NCI-H1694 (cell line): ENCODE measurements around the gene MEAK7.

ENCODE experiments used
- DNase-seq: peaks from one replicate; lab custom pipeline; 2025; lab: John Stamatoyannopoulos, UW

MEAK7 gene

DNA sequence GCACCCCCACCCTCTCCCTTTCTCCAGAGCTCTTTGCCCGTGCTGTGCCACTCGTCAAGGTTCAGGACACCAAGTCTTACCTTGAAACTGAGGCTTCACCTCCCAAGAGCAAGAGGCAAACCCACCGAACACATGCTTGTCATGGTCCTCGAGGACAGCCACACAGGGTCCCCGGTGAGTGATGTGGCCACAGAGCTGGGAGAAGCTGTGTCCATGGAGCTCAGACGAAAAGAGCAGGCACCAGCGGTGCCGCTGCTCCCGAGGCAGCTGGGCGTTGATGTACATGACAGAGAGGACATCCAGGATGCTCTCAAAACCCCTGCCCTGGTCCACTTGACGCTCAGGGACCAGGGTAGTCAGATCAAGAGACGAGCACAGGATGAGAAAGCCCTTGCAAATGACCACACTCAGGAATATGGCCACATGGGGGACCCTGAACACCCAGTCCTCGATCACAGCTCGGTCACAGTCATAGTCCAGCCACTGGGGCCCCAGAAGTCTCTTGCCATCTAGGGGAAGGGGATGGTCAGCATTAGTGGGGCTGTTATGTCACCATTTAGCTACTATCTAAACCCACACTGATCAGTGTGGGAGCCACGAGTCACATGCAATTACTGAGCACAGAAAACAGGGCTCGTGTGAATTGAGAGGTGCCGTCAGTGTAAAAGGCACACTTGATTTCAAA, 17.8 kb downstream of the MEAK7 start:
- no peak for DNase-seq

DNA sequence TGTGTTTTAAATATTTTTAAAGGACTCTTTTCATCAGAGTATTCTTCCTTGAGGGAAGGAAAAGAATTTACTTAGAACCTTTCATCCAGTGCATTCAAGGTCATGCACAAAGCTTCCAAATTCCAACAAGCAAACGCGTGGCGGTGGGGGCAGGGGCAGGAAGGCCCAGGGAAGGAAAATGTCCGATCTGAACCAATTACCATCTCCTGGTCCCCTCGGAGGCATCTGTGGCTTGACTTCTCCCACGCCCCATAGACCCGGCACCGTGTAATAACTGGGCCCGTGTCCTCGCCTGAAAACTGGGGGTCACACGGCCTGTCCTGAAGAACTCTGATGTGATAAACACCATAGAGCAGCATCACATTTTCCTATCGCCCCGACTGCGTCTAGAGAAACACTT, 18.3 kb downstream of the MEAK7 start:
- no peak for DNase-seq

DNA sequence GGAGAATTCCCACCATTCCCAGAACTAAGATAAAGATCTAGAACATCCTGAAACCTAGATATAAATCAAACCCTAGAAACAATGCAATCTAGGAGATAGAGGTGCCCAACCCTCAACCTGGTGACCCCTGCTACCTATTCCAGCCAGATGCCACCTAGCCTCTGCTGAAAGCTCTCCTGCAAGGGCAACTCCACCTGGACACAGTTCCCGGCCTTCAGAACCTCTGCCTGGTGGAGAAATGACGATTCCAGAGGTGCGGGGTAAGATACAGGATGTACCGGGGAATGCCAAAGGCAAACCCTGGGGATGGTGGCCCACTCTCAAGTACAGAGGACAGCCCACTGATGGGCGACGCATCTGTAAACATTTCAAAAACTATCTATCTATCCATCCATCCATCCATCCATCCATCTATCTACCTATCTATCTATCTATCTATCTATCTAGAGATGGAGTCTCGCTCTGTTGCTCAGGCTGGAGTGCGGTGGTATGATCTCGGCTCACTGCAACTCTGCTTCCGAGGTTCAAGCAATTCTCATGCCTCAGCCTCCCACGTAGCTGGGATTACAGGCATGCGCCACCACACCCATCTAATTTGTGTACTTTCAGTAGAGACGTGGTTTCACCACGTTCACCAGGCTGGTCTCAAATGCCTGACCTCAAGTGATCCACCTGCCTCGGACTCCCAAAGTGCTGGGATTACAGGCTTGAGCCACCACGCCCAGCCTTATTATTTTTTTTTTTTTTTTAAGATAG, 19.0 kb downstream of the MEAK7 start:
- no peak for DNase-seq

DNA sequence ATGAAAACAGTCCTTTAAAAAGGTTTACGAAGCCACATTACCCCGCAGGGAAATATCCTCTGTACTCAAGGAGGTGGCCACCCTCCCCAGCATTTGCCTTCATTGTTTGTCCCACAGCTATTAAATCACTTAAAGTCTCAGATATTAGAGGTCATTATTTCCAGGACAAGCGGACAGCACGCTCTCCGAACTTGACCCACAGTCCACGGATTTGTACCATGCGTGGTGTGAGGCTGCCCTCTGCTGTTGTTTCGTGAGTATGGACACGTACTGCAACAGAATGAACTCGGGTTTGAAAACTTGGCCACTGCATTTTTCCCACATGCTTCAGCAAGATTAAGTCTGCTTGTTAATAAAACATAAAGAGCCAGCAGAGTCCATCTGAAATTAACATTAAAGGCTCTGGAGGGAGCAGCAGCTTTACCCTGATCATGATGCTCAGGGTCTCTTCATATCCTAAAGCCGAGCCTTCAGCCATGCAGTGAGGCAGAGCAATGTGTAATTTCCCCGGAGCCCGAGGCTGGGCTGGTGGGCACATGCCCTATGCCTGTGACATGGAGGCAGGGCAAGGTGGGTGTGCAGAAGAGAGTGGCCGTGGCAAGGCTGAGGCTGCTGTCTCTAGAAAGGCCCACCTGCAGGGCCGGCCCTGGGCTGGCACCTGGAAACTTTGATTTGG, 19.7 kb downstream of the MEAK7 start:
- no peak for DNase-seq

DNA sequence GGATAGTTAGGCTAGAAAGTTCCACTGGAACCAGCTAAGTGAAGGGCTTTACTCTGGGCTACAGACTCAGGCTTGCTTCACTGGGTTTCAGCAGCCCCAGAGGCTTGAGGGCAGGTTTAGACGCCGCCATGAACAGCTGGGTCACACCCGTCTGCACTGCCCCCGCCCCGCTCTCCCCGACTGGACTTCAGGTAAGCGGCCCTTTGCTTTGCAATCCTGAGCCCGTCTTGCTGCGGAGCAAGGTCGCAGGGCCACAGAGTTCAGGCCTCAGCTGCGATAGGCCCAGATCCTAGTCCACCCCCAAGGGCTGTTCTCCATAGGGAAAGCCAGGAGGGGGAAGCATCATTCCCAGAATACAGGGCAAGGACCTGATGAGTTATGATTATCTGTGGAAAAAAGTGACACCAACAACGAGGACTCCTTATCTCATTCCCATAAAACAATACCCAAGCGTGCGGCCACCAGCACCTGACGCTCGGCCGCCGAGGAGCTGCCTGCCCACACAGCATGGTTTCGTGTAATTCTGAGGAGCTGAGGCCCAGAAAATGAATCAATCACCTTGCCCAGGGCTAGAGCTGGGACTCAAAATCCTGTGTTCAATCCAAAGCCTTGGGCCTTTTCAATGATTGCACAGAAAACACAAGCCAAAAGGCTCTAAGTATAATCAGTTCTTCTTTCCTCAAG, 20.4 kb downstream of the MEAK7 start:
- no peak for DNase-seq

DNA sequence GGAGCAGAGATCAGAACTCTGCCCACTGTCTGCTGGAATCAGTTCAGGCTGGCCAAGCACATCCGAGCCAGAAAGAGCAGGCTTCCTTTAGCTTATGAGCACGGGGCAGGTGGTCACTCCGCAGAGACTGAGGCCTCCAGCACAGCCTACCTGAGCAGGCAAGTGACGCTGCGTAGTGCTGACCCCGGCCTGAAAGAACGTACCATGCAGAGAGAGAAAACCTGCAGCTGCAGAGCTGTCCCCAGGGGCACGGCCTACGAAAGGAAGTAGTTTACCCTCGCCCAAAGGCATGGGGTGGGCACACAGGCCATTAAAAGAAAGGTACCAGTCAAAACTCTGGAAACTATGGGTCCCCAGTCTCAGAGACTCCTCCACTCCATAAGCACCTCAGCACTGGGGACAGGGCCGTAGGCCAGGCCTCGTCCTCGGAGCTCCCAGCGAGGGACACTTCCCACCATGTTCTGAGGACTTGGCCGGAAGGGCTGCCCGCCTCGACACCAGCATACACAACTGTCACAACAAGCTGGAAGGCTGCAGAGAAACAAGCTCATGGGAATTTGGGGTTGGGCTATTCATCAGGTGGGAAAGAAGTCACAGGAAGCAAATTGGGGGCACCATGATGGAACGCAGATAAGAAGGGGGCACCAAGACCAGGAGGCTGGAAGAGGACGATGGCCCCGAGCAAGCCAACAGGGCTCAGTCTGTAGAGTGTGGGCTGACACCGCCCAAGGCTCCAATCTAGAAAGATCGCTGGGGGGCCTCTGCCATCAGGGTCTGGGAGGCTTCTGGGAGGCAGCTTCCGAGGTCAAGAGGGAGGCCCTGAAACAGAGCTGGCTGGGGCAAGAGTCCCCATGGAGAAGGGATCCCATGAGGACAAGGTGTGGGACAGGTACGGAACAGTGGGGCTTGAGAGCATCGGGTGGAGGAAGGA, 21.2 kb downstream of the MEAK7 start:
- no peak for DNase-seq

DNA sequence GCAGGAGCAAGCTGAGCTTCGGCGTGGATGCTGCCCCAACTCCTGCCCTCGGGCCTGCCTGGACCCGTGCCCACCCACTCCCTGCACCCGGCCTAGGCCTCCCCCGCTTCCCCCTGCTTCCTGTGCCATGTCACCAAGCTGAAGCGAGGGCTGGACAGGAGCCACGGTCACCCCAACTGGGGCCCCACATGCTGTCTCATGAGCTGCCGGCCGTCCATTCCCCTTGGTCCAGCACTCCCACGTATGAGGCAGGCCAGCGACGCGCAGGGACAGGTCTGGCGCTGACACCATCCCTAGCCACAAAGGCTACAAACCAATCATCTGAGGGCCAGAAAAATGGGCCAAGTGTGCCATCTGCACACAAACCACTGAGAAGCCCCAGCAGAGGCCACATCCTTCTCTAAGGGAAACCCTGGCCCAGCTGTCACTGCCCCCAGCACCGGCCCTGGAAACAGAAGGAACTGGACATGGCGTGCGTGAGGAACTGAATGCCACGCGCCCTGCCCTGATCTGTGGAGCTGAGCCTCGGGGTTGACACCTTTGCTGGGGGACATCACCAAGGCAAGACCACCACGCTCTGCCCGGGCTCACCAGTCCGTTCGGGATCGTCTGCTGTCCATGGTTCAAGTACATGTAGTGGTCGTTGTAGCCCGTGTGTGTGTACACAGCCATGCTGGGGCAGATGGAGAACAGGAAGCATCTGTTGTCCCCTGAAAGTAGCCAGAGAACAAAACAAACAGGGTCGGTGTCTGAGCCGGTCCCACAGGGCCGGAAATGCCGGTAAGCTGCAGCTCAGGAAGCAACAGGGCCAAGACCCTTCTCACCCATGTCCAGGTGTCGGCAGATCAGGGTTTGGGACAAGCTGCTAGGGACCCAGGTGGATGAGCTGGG, 22.2 kb downstream of the MEAK7 start:
- DNase-seq: no peak

DNA sequence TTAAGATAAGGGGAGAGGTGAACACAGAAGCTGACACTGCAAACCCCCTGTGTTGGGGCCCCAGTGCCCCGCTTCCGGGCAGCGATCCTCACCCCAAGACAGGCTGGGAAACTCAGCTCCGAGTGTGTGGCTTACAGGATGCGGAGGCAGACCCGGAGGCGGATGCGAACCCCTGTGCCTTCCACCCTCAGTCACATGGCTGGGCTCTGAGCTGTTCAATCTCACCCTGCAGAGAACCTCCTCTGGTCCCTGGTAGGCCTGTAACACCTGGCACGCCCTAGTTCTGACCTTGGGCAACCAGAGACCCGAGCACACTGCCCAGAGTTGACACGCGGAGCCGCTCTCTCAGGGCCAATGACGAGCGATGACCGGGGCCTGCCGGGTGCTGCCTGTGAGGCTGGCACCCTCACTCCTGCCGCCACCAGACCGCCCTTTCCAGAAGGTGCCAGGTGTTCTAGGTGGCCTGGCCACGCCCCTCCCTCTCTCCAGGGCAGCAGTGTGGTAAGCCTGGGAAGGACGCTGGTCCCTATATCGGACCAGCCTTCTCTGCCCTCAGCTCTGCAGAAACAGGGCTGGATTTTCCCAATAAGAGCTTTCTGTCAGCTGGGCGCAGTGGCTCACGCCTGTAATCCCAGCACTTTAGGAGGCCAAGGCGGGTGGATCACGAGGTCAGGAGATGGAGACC, 23.3 kb downstream of the MEAK7 start:
- DNase-seq: no peak

DNA sequence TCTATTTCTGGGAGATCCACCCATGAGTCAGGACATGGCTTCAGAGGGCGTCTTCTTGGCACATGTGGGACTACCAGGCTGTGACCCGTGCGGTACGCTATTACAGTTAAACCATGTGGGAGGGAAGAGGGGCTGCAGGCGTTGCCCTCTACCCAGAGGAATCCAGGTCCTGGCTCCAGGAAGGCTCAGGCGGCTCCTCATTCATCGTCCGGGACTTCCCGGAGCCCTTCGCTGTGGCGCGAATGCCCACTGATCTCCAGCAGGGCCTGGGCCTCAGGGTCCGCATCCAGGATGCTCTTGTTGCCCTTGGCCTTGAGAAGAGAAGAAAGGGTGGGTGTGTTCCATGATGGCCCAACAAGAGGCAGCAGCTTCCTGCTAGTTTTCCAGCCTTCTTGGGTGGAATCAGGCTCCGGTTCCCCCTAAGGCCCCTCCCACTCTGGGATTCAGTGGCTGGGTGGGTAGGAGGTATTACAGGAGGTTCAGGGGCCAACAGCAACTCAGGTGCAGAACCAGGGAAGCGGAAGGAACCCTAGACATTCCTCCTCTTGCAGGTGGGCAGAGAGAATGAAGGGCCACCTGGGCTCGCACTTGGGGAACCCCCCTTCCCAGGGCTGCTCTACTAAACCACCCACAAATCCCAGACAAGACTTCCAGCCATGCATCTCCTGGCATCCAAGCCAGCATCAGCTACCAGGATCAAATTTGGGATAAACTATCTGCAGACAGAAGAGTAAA, 24.6 kb downstream of the MEAK7 start:
- DNase-seq: no peak

DNA sequence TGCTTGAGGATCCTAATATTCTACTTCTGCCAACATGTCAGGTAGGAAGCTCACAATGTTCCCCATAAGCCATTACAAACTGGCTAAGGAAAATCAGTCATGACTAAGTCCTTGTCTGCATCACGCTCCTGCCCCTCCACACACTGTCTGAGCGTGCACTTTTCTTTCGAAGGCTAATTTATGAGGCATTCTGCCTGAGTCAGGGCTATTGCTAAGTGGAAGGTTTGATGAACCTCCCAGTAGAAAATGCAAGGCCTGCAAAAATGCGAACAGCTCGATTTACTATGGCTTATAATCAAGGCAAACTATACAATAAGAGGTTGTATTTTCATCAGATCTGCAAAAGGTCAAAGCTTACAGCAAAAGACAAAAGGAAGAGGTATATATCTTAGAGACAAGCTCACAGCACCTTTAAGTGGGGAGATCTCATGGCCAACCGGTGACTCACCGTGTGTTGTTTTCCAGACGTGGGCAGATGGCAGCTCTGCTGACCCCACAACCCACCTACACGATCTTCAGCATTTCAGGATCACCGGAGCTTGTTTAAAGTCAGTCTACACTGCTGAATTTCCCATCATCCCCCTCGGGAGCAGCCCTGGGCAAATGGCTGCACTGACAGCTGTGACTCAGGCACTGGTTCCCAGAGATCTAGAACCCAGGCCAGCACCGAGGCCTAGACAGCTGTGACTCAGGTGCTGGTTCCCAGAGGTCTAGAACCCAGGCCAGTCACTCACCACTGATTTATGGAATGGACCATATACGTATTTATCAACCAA, 26.1 kb downstream of the MEAK7 start:
- no peak for DNase-seq

DNA sequence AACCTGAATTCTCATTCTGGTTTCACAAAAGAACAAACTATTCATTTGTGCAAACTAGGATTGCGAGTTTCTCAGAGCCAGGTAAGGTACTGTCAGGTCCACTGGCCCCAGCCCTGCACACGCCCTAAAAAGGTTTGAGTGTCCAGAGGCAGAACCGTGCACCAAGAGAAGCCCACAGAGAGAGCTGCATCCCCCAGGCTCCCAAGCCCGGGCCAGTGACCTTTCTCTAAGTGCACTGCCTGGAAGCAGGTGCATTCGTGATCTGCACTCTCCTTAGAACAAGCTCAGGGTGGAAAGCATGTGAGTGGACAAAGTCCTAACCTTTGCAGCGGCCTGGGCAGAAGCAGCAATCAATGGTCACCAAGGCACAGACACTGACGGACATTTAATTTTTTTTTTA, 26.8 kb downstream of the MEAK7 start:
- no peak for DNase-seq

DNA sequence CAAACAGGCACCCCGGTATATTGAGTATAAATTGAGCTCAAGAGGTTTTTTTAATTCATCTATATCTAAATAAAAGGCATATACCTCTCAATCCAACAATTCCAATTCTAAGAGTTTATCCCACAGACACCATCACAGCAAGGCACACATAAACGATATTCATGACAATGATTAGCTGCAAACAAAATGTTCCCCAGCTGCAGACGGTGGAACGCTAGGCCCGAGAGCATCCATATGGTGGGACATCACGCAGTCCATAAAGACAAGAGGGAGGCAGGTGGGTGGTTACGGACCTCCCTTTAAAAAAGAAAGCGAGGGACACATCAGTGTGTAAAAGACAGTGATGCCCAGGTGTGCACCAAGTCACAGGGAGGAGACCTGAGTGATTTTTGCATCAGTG, 28.1 kb downstream of the MEAK7 start:
- DNase-seq: no peak

DNA sequence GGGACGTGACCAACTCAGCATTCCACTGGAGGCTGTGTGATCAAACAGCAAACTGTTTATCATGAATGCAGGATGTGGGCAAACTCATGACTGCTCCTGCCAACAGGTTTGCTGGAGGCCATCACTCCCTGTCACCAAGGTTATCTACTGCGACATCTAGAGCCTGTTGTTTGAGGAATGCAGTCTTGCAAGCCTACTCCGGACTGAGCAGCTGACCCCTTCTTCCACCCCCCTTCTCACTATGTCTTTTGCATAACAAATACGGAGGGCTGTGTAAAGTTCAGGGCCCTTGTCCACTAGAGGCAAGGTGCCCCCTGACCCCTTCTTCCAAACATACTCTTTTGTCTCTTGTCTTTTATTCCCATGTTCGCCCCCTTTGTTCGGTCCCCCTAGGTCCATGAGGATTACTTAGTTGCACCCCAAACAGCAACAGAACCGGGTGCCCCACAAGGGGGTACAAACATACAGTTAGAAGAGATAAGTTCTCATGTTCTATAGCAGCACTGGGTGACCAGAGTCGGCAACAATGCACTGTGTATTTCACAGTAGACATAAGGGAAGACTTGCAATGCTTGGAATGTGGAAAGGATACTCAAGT, 28.7 kb downstream of the MEAK7 start:
- DNase-seq: no peak

DNA sequence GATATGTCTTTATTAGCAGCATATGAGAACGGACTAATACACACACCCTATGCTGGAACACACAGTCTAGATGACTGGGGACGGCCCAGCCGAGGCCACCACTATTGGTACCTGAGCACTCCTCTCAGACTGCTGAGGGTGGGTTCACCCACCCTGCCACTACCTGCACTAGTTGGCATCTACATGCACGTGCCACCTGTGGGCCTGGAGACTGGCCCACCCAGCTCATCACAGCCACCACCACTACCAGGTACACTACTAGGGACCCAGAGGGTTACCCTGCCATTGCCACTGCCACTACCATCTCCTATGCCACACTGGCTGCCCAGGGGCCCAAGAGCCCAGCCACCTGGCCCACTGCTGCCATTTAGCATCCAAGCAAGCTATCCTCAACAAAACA, 32.5 kb downstream of the MEAK7 start:
- DNase-seq: no peak

DNA sequence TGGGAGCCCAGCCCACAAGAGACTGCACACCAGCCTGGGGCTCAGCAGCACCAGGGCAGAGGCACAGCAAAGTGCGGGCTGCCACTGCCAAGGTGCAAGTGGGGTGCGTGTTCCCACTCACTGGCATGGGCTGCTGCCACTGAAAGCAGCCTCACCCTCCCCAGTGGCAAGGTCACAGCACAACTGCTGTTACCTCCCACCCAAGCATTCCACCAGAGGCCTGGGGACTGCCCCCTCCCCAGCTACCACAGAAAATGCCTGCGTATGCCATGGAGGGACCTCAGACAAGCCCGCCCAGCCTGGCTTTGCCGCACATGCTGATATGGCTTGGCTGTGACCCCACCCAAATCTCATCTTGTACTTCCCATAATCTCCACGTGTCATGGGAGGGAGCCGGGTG, 33.1 kb downstream of the MEAK7 start:
- DNase-seq: no peak

DNA sequence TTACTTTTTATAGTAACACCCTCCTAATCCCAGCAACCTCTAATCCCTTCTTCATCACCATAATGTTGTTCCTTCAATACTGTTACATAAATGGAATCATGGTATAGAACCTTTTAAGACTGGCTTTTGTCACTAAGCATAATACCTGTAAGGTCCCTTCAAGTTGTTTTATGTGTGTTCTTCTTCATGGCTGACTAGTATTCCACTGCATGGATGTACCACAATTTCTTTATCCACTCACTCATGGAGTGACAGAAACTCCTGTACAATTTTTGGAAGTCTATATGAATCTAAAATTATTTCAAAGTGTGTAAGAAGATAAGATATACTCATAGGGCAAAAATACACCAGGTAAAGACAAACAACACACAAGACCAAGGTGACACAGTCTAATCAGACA, 36.8 kb downstream of the MEAK7 start:
- DNase-seq: no peak

DNA sequence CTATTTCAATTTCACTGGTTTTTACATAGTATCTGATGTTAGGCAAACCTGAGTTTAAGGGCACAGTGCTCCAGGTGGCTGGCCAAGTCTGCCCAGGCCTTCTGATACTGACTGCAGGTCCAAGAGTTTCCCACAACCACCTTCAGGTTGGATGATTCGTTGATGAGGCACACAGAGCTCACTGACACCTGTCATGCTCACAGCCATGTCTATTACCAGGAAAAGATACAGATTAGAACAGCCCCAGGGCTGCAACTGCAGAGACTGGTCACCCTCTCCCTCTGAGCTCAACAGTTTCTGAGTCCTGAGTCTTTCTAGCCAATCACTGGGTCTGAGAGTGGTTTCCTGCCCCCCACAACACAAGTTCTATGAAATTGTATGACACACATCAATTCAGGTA, 37.2 kb downstream of the MEAK7 start:
- no peak for DNase-seq

DNA sequence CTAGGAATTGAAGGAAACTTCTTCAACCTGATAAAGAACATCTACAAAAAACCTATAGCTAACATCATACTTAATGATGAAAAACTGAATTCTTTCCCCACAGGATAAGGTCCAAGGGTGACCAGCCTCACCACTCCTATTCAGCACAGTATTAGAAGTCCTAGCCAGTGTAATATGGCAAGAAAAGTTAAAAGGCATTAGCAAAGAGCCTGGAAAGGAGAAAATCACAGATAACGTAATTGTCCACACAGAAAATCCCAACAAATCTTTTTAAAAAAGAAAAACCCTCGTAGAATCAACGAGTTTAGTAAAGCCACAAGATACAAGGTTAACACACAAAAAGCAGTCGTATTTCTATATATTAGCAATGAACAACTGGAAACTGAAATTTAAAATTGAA, 37.8 kb downstream of the MEAK7 start:
- no peak for DNase-seq
